Naive B cell (primary cell): ENCODE measurements around the gene PDE8B. TPM values are rescaled to one million over a fixed set of nuclear protein-coding genes. Genes with fewer than 3 reads are reported as not detected.

Source experiments
- ATAC-seq, 2 donors: fragments of 150-1000 bp; cut with Tn5 transposase; 2 replicates each; pipeline ENCODE4 v1.10.0; 2021; ENCODE audit warnings: low read depth in 2 of 2, mild to moderate bottlenecking in 2 of 2, moderate library complexity in 2 of 2
- DNase-seq: peaks from one replicate; pipeline ENCODE4 v3.0.0; 2022
- H3K27ac Mint-ChIP-seq, 6 donors: one replicate each; pipeline ENCODE4 v1.8.0; 2020 to 2022; ENCODE audit warnings: mild to moderate bottlenecking in 6 of 6, mixed read lengths in 6 of 6, moderate library complexity in 5 of 6, inconsistent platforms in 2 of 6
- H3K27me3 Mint-ChIP-seq, 3 donors: one replicate each; pipeline ENCODE4 v1.8.0; 2021 to 2022; ENCODE audit warnings: mixed read lengths in 3 of 3, mild to moderate bottlenecking in 1 of 3
- H3K36me3 Mint-ChIP-seq, 2 donors: one replicate each; pipeline ENCODE4 v1.8.0; 2020 to 2022; ENCODE audit warnings: mixed read lengths in 2 of 2, inconsistent platforms in 1 of 2, mild to moderate bottlenecking in 1 of 2
- H3K4me1 Mint-ChIP-seq, 3 donors: one replicate each; pipeline ENCODE4 v1.8.0; 2020 to 2022; ENCODE audit warnings: mixed read lengths in 3 of 3, inconsistent platforms in 1 of 3, mild to moderate bottlenecking in 1 of 3, moderate library complexity in 1 of 3
- H3K4me3 Mint-ChIP-seq, 8 donors: one replicate each; pipeline ENCODE4 v1.8.0; 2020 to 2022; ENCODE audit warnings: mild to moderate bottlenecking in 8 of 8, mixed read lengths in 8 of 8, moderate library complexity in 8 of 8, inconsistent platforms in 2 of 8
- H3K9me3 Mint-ChIP-seq, 7 donors: one replicate each; pipeline ENCODE4 v1.8.0; 2020 to 2022; ENCODE audit warnings: mixed read lengths in 7 of 7, mild to moderate bottlenecking in 5 of 7, inconsistent platforms in 2 of 7, moderate library complexity in 1 of 7
- polyA plus RNA-seq, 6 donors: library from polyadenylated mRNA; unstranded; fragments of 300-500 nt; fragmentation: Illumina TruSeq; gene quantifications; one replicate each; pipeline ENCODE4 v1.2.3, GENCODE V29; 2021; ENCODE audit warnings: low read depth in 6 of 6

Gene PDE8B
- polyA plus RNA-seq, 6 donors from 2014 or later, result 0.05 to 1.2 (median 0.13) TPM

- ATAC-seq, result no peak
- no peak for DNase-seq
- Mint-ChIP-seq H3K4me3 (no peak overlapping the region), H3K27me3 (no peaks in the 10 kb centered on the region), H3K4me1 (peaks cover 23 to 32% (median 31%) of the 10 kb centered on the region in 3 donors), H3K36me3 (no peaks in the 10 kb centered on the region), H3K9me3 (no peaks in the 10 kb centered on the region), H3K27ac (peak overlapping the region in 3 of 6 donors; percentile 73 to 84 (median 80))
These were observed 85.4 kb downstream of the PDE8B start for GRCh38 chr5:77295863-77296378.

- Mint-ChIP-seq H3K27ac (peak overlapping the region in 1 of 6 donors; percentile 21), H3K9me3 (no peaks in the 10 kb centered on the region), H3K4me3 (no peak overlapping the region), H3K36me3 (no peaks in the 10 kb centered on the region), H3K4me1 (peaks cover 23 to 27% (median 24%) of the 10 kb centered on the region in 3 donors), H3K27me3 (no peaks in the 10 kb centered on the region)
- DNase-seq (no peak), ATAC-seq (no peak)
These were observed 87.7 kb downstream of the PDE8B start for GRCh38 chr5:77298146-77298545.

- H3K27me3 Mint-ChIP-seq, result no peaks in the 10 kb centered on the region
- peaks cover 4 to 6% (median 6%) of the 10 kb centered on the region in 3 donors for H3K4me1 Mint-ChIP-seq
- no peak for ATAC-seq
- H3K4me3 Mint-ChIP-seq, result no peak overlapping the region
- DNase-seq, result no peak
- H3K27ac Mint-ChIP-seq, result peak overlapping the region in 1 of 6 donors; percentile 11
- no peaks in the 10 kb centered on the region for H3K36me3 Mint-ChIP-seq
- H3K9me3 Mint-ChIP-seq, result no peaks in the 10 kb centered on the region
These were observed 90.0 kb downstream of the PDE8B start for GRCh38 chr5:77300451-77300850.

GRCh38 chr5:77301447-77301883 is 91.0 kb downstream of the PDE8B start:
- Mint-ChIP-seq H3K9me3 (no peaks in the 10 kb centered on the region), H3K4me3 (no peak overlapping the region), H3K36me3 (no peaks in the 10 kb centered on the region), H3K4me1 (peaks cover 0 to under 1% (median 0%) of the 10 kb centered on the region in 3 donors), H3K27ac (no peak overlapping the region), H3K27me3 (no peaks in the 10 kb centered on the region)
- ATAC-seq (no peak), DNase-seq (no peak)

GRCh38 chr5:77302247-77302646 is 91.8 kb downstream of the PDE8B start:
- no peaks in the 10 kb centered on the region for H3K27me3 Mint-ChIP-seq
- no peak overlapping the region for H3K27ac Mint-ChIP-seq
- H3K36me3 Mint-ChIP-seq, result no peaks in the 10 kb centered on the region
- H3K4me1 Mint-ChIP-seq, result no peaks in the 10 kb centered on the region
- no peaks in the 10 kb centered on the region for H3K9me3 Mint-ChIP-seq
- DNase-seq, result no peak
- H3K4me3 Mint-ChIP-seq, result no peak overlapping the region
- ATAC-seq, result no peak

- Mint-ChIP-seq H3K36me3 (no peaks in the 10 kb centered on the region), H3K27me3 (no peaks in the 10 kb centered on the region), H3K27ac (no peak overlapping the region), H3K4me3 (no peak overlapping the region), H3K4me1 (no peaks in the 10 kb centered on the region), H3K9me3 (no peaks in the 10 kb centered on the region)
- ATAC-seq, result no peak
- no peak for DNase-seq
These were observed 92.2 kb downstream of the PDE8B start for GRCh38 chr5:77302653-77303052.

GRCh38 chr5:77304388-77304787 is 93.9 kb downstream of the PDE8B start:
- ATAC-seq (no peak), DNase-seq (no peak)
- Mint-ChIP-seq H3K4me1 (no peaks in the 10 kb centered on the region), H3K27ac (peak overlapping the region in 1 of 6 donors; percentile 51), H3K36me3 (no peaks in the 10 kb centered on the region), H3K4me3 (no peak overlapping the region), H3K27me3 (no peaks in the 10 kb centered on the region), H3K9me3 (no peaks in the 10 kb centered on the region)

GRCh38 chr5:77305222-77305846 is 94.9 kb downstream of the PDE8B start:
- Mint-ChIP-seq H3K4me1 (no peaks in the 10 kb centered on the region), H3K36me3 (no peaks in the 10 kb centered on the region), H3K9me3 (no peaks in the 10 kb centered on the region), H3K27ac (no peak overlapping the region), H3K4me3 (no peak overlapping the region), H3K27me3 (no peaks in the 10 kb centered on the region)
- ATAC-seq (no peak), DNase-seq (no peak)

GRCh38 chr5:77305956-77306355 is 95.5 kb downstream of the PDE8B start:
- no peaks in the 10 kb centered on the region for H3K9me3 Mint-ChIP-seq
- H3K27me3 Mint-ChIP-seq, result no peaks in the 10 kb centered on the region
- no peaks in the 10 kb centered on the region for H3K4me1 Mint-ChIP-seq
- DNase-seq (no peak), ATAC-seq (no peak)
- no peaks in the 10 kb centered on the region for H3K36me3 Mint-ChIP-seq
- no peak overlapping the region for H3K27ac Mint-ChIP-seq
- no peak overlapping the region for H3K4me3 Mint-ChIP-seq

- Mint-ChIP-seq H3K27ac (no peak overlapping the region), H3K27me3 (no peaks in the 10 kb centered on the region), H3K4me1 (no peaks in the 10 kb centered on the region), H3K9me3 (no peaks in the 10 kb centered on the region), H3K4me3 (no peak overlapping the region), H3K36me3 (no peaks in the 10 kb centered on the region)
- DNase-seq, result no peak
- no peak for ATAC-seq
These were observed 96.1 kb downstream of the PDE8B start for GRCh38 chr5:77306531-77306930.

- no peaks in the 10 kb centered on the region for H3K9me3 Mint-ChIP-seq
- no peaks in the 10 kb centered on the region for H3K36me3 Mint-ChIP-seq
- H3K27ac Mint-ChIP-seq, result no peak overlapping the region
- no peak overlapping the region for H3K4me3 Mint-ChIP-seq
- no peak for DNase-seq
- ATAC-seq, result no peak
- H3K4me1 Mint-ChIP-seq, result no peaks in the 10 kb centered on the region
- no peaks in the 10 kb centered on the region for H3K27me3 Mint-ChIP-seq
These were observed 97.9 kb downstream of the PDE8B start for GRCh38 chr5:77308154-77308960.

- Mint-ChIP-seq H3K4me3 (no peak overlapping the region), H3K27me3 (no peaks in the 10 kb centered on the region), H3K4me1 (no peaks in the 10 kb centered on the region), H3K36me3 (no peaks in the 10 kb centered on the region), H3K9me3 (peaks cover 0 to 5% (median 0%) of the 10 kb centered on the region in 7 donors), H3K27ac (no peak overlapping the region)
- ATAC-seq, result no peak
- DNase-seq, result no peak
These were observed 98.7 kb downstream of the PDE8B start for GRCh38 chr5:77309140-77309539.

- Mint-ChIP-seq H3K9me3 (peaks cover 0 to 5% (median 0%) of the 10 kb centered on the region in 7 donors), H3K27me3 (no peaks in the 10 kb centered on the region), H3K36me3 (no peaks in the 10 kb centered on the region), H3K4me3 (no peak overlapping the region), H3K4me1 (no peaks in the 10 kb centered on the region), H3K27ac (no peak overlapping the region)
- ATAC-seq (no peak), DNase-seq (no peak)
These were observed 100.2 kb downstream of the PDE8B start for GRCh38 chr5:77310494-77311213.
